ENCODE data around the gene D2HGDH.
"Not testable (repeated sequence)": the region's sequence is repeated elsewhere in the genome, so short reads cannot be mapped to it uniquely, and the experiment has no call there.

D2HGDH gene

GRCh38 chr2:241796610-241797138, 62.2 kb downstream of the D2HGDH start:
- no peak for DNase-seq

GRCh38 chr2:241797441-241798080, 63.1 kb downstream of the D2HGDH start:
- DNase-seq: no peak

GRCh38 chr2:241798081-241798630, 63.7 kb downstream of the D2HGDH start:
- DNase-seq: no peak

GRCh38 chr2:241798631-241799521, 64.4 kb downstream of the D2HGDH start:
- DNase-seq: no peak

GRCh38 chr2:241799522-241800197, 65.2 kb downstream of the D2HGDH start:
- DNase-seq: no peak

- DNase-seq: not testable (repeated sequence)
These were observed 65.9 kb downstream of the D2HGDH start for GRCh38 chr2:241800198-241800903.

GRCh38 chr2:241801611-241802420, 67.4 kb downstream of the D2HGDH start:
- DNase-seq: no peak

GRCh38 chr2:241802421-241803318, 68.2 kb downstream of the D2HGDH start:
- DNase-seq: no peak

GRCh38 chr2:241803387-241804325, 69.2 kb downstream of the D2HGDH start:
- DNase-seq: peak; percentile 36

- no peak for DNase-seq
These were observed 70.1 kb downstream of the D2HGDH start for GRCh38 chr2:241804326-241805229.

GRCh38 chr2:241806217-241806616, 71.8 kb downstream of the D2HGDH start:
- not testable (repeated sequence) for DNase-seq

GRCh38 chr2:241808051-241808720, 73.8 kb downstream of the D2HGDH start:
- no peak for DNase-seq

- DNase-seq: no peak
These were observed 74.4 kb downstream of the D2HGDH start, which contains the start of gene NEU4 for GRCh38 chr2:241808721-241809382. Gene NEU4, plus strand, starts transcription at chr2:241809193. Its CDS starts 5,292 bp downstream, at chr2:241814485.

GRCh38 chr2:241809383-241810306, 75.2 kb downstream of the D2HGDH start:
- no peak for DNase-seq

Measured in activated CD4-positive, alpha-beta T cell treated with anti-CD3 and anti-CD28 coated beads, Interleukin-2, amount 50 U/mL, for 1 hour (primary cell).